ENCODE data around the gene RBMS3. TPM values are rescaled to one million over a fixed set of nuclear protein-coding genes. Genes with fewer than 3 reads are reported as not detected.

The RBMS3 gene
- total and polyA plus RNA-seq, 2 of the 13 experiments (the other 11 are each of a cell fraction or from before 2014, with no cell fraction given) = not detected

GRCh38 chr3:29503958-29504357 is 223.1 kb downstream of the RBMS3 start (continued):
- no peak for TF ChIP-seq ZBED4 (CRISPR knock-in tag; IDR thresholded peaks at IDR 0.05; ENCODE audit: borderline replicate concordance)
- no peak for TF ChIP-seq ZNF781 (CRISPR knock-in tag; IDR thresholded peaks at IDR 0.05; ENCODE audit: borderline replicate concordance, not compliant biosample characterization)
- no peak for TF ChIP-seq PCBP2 (optimal IDR thresholded peaks at IDR 0.05; ENCODE audit: low read depth, low read length, poor library complexity, severe bottlenecking)
- TF ChIP-seq MAX (IDR thresholded peaks at IDR 0.05) = no peak

GRCh38 chr3:29506502-29506901 is 225.6 kb downstream of the RBMS3 start:
- DNase-seq (ENCODE audit: low spot score) (no peak), ATAC-seq (no peak), FAIRE-seq (no peak)
- H3K4me2 ChIP-seq (ENCODE audit: low read depth, low read length) = no peak overlapping the region
- H3K4me3 ChIP-seq (replicated peaks in 1 of 3; ENCODE audit: insufficient read depth in 1 of 3, low read depth in 2 of 3, low read length in 3 of 3) = no peak overlapping the region
- no peaks in the 10 kb centered on the region for H3K27me3 ChIP-seq (ENCODE audit: control insufficient read depth in 1 of 2, insufficient read depth in 2 of 2, low read length in 2 of 2)
- WGBS (ENCODE audit: low lambda C conversion rate) = 31% methylated on average over 3 of the region's 3 CpGs
- ChIA-PET CTCF (ENCODE audit: low intra/inter-chr PET ratio, low total read pairs) (no interaction called here), POLR2A (no interaction called here)
- H3K27ac ChIP-seq (ENCODE audit: extremely low read length, insufficient read depth, low read length) = no peak overlapping the region
- in situ Hi-C loops (cut with HindIII; ENCODE audit: extremely low pct_ligation_motif_present, low pct_unique_long_range_greater_than_20kb) (no loop called here), intact Hi-C loops (cut with micrococcal nuclease; ENCODE audit: unreplicated experiment) (no loop called here)
- no peak overlapping the region for H3K9ac ChIP-seq (ENCODE audit: insufficient read depth, low read depth, low read length)
- H3K4me1 ChIP-seq (ENCODE audit: insufficient read depth, low read length) = no peaks in the 10 kb centered on the region
- no peaks in the 10 kb centered on the region for H3K9me3 ChIP-seq (ENCODE audit: low read length)
- no peaks in the 10 kb centered on the region for H3K79me2 ChIP-seq (ENCODE audit: insufficient read depth, low read length)
- no peak overlapping the region for H2AFZ ChIP-seq (ENCODE audit: low read length)
- no peaks in the 10 kb centered on the region for H3K36me3 ChIP-seq (replicated peaks in 1 of 2; ENCODE audit: control insufficient read depth in 1 of 2, insufficient read depth in 2 of 2, low read length in 2 of 2)
- no TSS peak for BruUV-seq (replicated peaks)
- no peaks in the 10 kb centered on the region for H4K20me1 ChIP-seq (ENCODE audit: insufficient read depth, low read length)
- TF ChIP-seq ZNF124 (CRISPR knock-in tag; IDR thresholded peaks at IDR 0.05) = no peak
- TF ChIP-seq ZNF318 (CRISPR knock-in tag; IDR thresholded peaks at IDR 0.05) = no peak
- no peak for TF ChIP-seq KMT2B (CRISPR knock-in tag; IDR thresholded peaks at IDR 0.05)
- no peak for TF ChIP-seq NFKBIZ (CRISPR knock-in tag; IDR thresholded peaks at IDR 0.05)
- TF ChIP-seq GABPA (IDR thresholded peaks at IDR 0.05; ENCODE audit: low read depth, low read length) = no peak
- no peak for TF ChIP-seq GABPA (CRISPR knock-in tag; IDR thresholded peaks at IDR 0.05; ENCODE audit: low read depth)
- no peak for TF ChIP-seq HNRNPH1 (optimal IDR thresholded peaks at IDR 0.05; ENCODE audit: low read depth, low read length)
- no peak for TF ChIP-seq MAX (IDR thresholded peaks at IDR 0.05)
